ENCODE measurements around the gene FGGY.

Gene FGGY

DNA sequence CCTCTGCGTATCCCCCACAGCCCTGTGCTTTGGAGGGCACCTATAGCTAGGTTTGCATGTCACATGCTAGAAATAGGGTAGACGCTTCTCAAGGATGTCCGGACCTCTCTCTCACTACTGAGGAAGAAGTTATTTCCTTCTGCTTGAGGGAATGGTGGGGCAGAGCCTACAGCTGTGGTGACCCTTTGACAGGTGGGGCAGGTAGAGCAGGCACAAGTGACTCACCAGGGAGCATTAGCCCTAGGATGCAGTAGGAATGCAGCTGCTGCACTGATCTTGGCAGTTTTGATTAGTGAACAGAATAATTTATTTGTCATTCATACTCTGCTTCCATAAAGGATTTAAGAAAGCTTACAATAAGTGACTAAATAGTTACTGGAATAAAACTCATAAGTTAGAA is 388.2 kb downstream of the FGGY start:
- DNase-seq (ENCODE audit: low read depth, low spot score) = no peak
- in situ Hi-C loops (cut with HindIII; ENCODE audit: low sequenced_read_pairs) = no loop called here
- no peak overlapping the region for H3K4me3 ChIP-seq (ENCODE audit: low read depth, low read length)
- TF ChIP-seq CTCF (IDR thresholded peaks at IDR 0.05; ENCODE audit: low read depth, low read length) = no peak

GRCh38 chr1:59685666-59686065 is 388.8 kb downstream of the FGGY start:
- no peak overlapping the region for H3K4me3 ChIP-seq (ENCODE audit: low read depth, low read length)
- no peak for DNase-seq (ENCODE audit: low read depth, low spot score)
- no peak for TF ChIP-seq CTCF (IDR thresholded peaks at IDR 0.05; ENCODE audit: low read depth, low read length)
- in situ Hi-C loops (cut with HindIII; ENCODE audit: low sequenced_read_pairs) = no loop called here

DNA sequence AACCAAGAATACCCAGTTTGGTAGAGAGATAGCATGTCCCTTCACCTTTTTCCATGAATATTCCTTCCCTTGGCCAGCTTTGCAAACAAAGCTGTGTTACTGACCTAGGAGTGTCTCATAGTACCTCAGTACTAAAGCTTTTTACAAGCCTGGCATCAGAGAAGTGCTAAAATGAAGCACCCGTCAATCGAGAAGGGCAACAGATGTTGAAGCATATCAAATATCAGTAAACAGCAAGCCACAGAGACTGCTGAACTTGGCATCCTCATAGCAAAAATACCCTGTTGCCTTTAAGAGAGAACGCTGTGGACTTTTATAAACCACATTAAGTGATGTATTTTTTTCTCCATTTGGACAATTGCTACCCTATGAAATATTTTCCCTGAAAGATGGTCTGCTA is 389.3 kb downstream of the FGGY start:
- TF ChIP-seq CTCF (IDR thresholded peaks at IDR 0.05; ENCODE audit: low read depth, low read length) = no peak
- DNase-seq (ENCODE audit: low read depth, low spot score) = no peak
- no peak overlapping the region for H3K4me3 ChIP-seq (ENCODE audit: low read depth, low read length)
- in situ Hi-C loops (cut with HindIII; ENCODE audit: low sequenced_read_pairs) = no loop called here

DNA sequence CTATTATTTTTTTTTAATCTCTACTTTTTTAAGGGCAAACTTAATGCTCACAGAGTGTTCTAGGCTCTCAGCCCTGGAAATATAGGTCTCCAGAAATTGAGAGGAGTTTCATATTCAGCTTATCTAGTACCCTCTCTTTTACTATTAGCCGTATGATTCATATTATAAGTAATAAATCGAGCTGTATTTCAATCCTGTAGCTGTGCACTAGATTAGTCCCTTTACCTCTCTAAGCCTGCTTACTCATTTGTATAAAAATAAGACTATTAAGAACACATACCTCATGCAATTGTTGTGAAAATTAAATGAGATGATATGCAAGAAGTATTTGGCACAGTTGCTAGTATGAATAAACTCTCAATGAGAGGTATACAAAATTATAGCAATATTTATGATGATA is 389.7 kb downstream of the FGGY start:
- no peak for TF ChIP-seq CTCF (IDR thresholded peaks at IDR 0.05; ENCODE audit: low read depth, low read length)
- DNase-seq (ENCODE audit: low read depth, low spot score) = no peak
- in situ Hi-C loops (cut with HindIII; ENCODE audit: low sequenced_read_pairs) = no loop called here
- H3K4me3 ChIP-seq (ENCODE audit: low read depth, low read length) = no peak overlapping the region

DNA sequence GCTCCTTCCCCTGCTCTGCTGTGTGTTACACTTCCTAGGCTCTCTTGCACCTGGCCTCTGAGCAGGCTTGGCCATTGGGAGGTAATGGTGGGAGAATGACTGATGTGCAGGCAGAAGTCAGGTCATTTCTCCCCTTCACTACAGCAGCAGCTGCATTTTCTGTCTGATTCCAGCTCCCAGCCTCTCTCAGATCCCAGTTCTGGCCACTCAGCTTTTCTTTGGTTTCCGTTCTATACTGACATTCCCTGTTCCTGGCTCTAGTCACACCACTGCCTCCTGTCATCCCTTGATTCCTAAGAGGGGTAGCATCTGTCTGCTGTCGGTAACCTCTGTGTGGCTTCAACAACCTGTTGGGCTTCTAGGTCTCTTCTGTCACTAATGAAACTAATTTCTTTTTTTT is 390.2 kb downstream of the FGGY start:
- in situ Hi-C loops (cut with HindIII; ENCODE audit: low sequenced_read_pairs) = no loop called here

DNA sequence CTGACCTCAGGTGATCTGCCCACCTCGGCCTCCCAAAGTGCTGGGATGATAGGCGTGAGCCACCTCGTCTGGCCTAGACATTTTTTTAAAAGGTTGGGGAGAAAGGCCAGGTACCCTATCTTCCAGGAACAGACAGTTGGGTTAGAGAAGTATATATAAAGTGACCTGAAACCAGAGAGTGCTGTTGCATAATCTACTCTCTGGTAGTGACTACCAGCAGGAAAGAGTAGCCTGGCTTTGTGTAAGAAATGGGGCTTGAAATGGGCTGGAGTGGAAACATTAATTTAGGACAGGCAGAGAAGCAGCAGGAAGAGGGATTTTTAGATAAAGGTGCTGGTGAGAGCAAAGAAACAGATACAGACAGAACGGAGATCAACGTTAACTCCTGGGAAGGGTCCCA is 392.1 kb downstream of the FGGY start:
- no peak for DNase-seq (ENCODE audit: low read depth, low spot score)
- TF ChIP-seq CTCF (IDR thresholded peaks at IDR 0.05; ENCODE audit: low read depth, low read length) = no peak
- in situ Hi-C loops (cut with HindIII; ENCODE audit: low sequenced_read_pairs) = no loop called here
- no peak overlapping the region for H3K4me3 ChIP-seq (ENCODE audit: low read depth, low read length)

More for the DNA sequence above, 390.2 kb downstream of the FGGY start:
- no peak overlapping the region for H3K4me3 ChIP-seq (ENCODE audit: low read depth, low read length)
- TF ChIP-seq CTCF (IDR thresholded peaks at IDR 0.05; ENCODE audit: low read depth, low read length) = no peak
- DNase-seq (ENCODE audit: low read depth, low spot score) = no peak

- no peak for DNase-seq (ENCODE audit: low read depth, low spot score)
- no peak overlapping the region for H3K4me3 ChIP-seq (ENCODE audit: low read depth, low read length)
- no peak for TF ChIP-seq CTCF (IDR thresholded peaks at IDR 0.05; ENCODE audit: low read depth, low read length)
- in situ Hi-C loops (cut with HindIII; ENCODE audit: low sequenced_read_pairs) = no loop called here
These were observed 392.8 kb downstream of the FGGY start for GRCh38 chr1:59689730-59690129.
